Caco-2 (cell line): Measurements from ENCODE around the gene ZFYVE9. TPM values are rescaled to one million over a fixed set of nuclear protein-coding genes. Genes with fewer than 3 reads are reported as not detected.

ENCODE experiments used
- BruUV-seq: library from RNA; stranded (reverse); fragments of 400-500 nt; replicated peaks from 2 replicates; lab custom pipeline; 2021; lab: Mats Ljungman, UMichigan
- CTCF ChIA-PET: fragments of 300-600 bp; sonication (Branson Sonifier 250); formaldehyde crosslinking; loops from one replicate; lab custom pipeline; 2022; ENCODE audit warnings: antibody characterized with exemption; lab: Charles Lee
- POLR2A ChIA-PET: fragments of 300-600 bp; sonication (Branson Sonifier 250); formaldehyde crosslinking; loops from one replicate; lab custom pipeline; 2022; ENCODE audit warnings: antibody characterized with exemption; lab: Charles Lee
- DNase-seq, 2 experiments: peaks; one replicate each; pipeline versions ENCODE4 v3.0.0 to v3.0.0-alpha.2; 2020 to 2022
- H3K27me3 ChIP-seq: replicated peaks from 2 replicates; pipeline ENCODE4 v1.6.0; 2011; ENCODE audit warnings: low read length; ENCODE audit not compliant: control insufficient read depth, insufficient read depth
- H3K36me3 ChIP-seq: 2 replicates; pipeline ENCODE4 v1.5.1; 2011; ENCODE audit warnings: low read length; ENCODE audit not compliant: control insufficient read depth, insufficient read depth
- H3K4me1 ChIP-seq: fragments of 250-450 bp; sonication (Bioruptor Pico); 2 replicates; pipeline ENCODE4 v1.5.1; 2020; ENCODE audit warnings: mild to moderate bottlenecking
- H3K4me3 ChIP-seq: 2 replicates; pipeline ENCODE4 v1.5.1; 2011; ENCODE audit warnings: low read depth, mild to moderate bottlenecking, control low read depth, low read length
- H3K9me3 ChIP-seq: fragments of 250-450 bp; sonication (Bioruptor Pico); 2 replicates; pipeline ENCODE4 v1.5.1; 2020; ENCODE audit warnings: mild to moderate bottlenecking, moderate library complexity
- H3K27ac Mint-ChIP-seq: one replicate; pipeline ENCODE4 v1.8.0; 2022; ENCODE audit warnings: mixed read lengths; ENCODE audit not compliant: unreplicated experiment
- H3K27me3 Mint-ChIP-seq: one replicate; pipeline ENCODE4 v1.8.0; 2022; ENCODE audit warnings: mixed read lengths; ENCODE audit not compliant: insufficient read depth, unreplicated experiment
- H3K36me3 Mint-ChIP-seq: one replicate; pipeline ENCODE4 v1.8.0; 2022; ENCODE audit warnings: mild to moderate bottlenecking, mixed read lengths; ENCODE audit not compliant: insufficient read depth, unreplicated experiment
- H3K4me1 Mint-ChIP-seq: one replicate; pipeline ENCODE4 v1.8.0; 2022; ENCODE audit warnings: low read depth, mixed read lengths; ENCODE audit not compliant: unreplicated experiment
- H3K4me3 Mint-ChIP-seq: one replicate; pipeline ENCODE4 v1.8.0; 2022; ENCODE audit warnings: mild to moderate bottlenecking, moderate library complexity, mixed read lengths; ENCODE audit not compliant: unreplicated experiment
- H3K9me3 Mint-ChIP-seq: one replicate; pipeline ENCODE4 v1.8.0; 2022; ENCODE audit warnings: mixed read lengths; ENCODE audit not compliant: unreplicated experiment
- intact Hi-C: fragments of 100-400 bp; cut with micrococcal nuclease; formaldehyde crosslinking; loops from one replicate; pipeline ENCODE4 v1.10.0; 2022; ENCODE audit not compliant: unreplicated experiment
- total RNA-seq: library from RNA; stranded (reverse); gene quantifications from 2 replicates; pipeline ENCODE4 v1.2.3, GENCODE V29; 2022
- TF ChIP-seq, protein P1 (sequence below), 2 experiments: fragments of 200-600 bp in 1 of 2; IDR thresholded peaks; 1 replicate in 1 of 2; 2 replicates in 1 of 2; pipeline versions ENCODE4 v1.5.1 to v1.8.0; 2011 to 2022; ENCODE audit warnings: antibody characterized with exemption in 1 of 2, control low read depth in 1 of 2, inconsistent platforms in 1 of 2, low read depth in 1 of 2, low read length in 1 of 2, mild to moderate bottlenecking in 1 of 2, moderate library complexity in 1 of 2; ENCODE audit not compliant: insufficient read depth in 1 of 2, severe bottlenecking in 1 of 2, unreplicated experiment in 1 of 2

Gene ZFYVE9
- total RNA-seq, 1 experiment from 2014 or later: 18.4 TPM

DNA sequence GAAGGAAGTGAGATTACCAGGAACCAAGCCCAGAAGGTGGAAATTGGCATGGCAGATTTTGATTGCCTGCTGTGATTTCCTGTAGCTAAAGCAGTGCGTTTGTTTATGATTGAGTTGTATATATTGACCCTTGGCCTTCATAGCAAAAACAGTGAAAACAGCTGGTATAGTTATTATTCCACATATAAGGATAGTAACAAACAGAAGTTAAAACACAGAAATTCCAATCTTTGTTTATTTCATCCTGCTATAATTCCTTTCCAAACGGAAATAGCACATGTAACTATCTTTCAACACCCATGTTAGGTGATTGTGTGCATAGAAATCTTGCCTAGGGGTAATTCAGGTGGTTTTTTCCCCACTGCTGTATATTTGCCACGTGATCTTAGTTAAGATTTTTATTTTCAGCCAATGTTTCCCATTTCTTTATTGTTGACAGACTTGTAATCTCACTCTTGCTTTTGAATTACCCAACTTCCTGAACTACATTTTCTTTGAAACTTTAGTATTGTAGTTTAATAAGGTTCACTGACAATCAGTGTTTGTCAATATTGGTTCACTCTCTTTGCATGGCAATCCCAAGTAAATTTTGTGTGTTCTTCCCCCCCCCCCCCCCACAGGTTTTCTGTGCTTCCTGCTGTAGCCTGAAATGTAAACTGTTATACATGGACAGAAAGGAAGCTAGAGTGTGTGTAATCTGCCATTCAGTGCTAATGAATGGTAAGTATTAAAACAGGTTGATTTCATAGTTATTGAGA lies 121.4 kb downstream of the ZFYVE9 start:
- peaks cover 6% of the 10 kb centered on the region for H3K4me1 Mint-ChIP-seq
- no peaks in the 10 kb centered on the region for H3K27me3 ChIP-seq
- no peaks in the 10 kb centered on the region for H3K4me1 ChIP-seq
- H3K27ac Mint-ChIP-seq: no peak overlapping the region
- ChIA-PET CTCF (no interaction called here), POLR2A (no interaction called here)
- H3K4me3 ChIP-seq: no peak overlapping the region
- BruUV-seq: no TSS peak
- no peaks in the 10 kb centered on the region for H3K36me3 ChIP-seq
- TF ChIP-seq, protein P1, sequence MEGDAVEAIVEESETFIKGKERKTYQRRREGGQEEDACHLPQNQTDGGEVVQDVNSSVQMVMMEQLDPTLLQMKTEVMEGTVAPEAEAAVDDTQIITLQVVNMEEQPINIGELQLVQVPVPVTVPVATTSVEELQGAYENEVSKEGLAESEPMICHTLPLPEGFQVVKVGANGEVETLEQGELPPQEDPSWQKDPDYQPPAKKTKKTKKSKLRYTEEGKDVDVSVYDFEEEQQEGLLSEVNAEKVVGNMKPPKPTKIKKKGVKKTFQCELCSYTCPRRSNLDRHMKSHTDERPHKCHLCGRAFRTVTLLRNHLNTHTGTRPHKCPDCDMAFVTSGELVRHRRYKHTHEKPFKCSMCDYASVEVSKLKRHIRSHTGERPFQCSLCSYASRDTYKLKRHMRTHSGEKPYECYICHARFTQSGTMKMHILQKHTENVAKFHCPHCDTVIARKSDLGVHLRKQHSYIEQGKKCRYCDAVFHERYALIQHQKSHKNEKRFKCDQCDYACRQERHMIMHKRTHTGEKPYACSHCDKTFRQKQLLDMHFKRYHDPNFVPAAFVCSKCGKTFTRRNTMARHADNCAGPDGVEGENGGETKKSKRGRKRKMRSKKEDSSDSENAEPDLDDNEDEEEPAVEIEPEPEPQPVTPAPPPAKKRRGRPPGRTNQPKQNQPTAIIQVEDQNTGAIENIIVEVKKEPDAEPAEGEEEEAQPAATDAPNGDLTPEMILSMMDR (IDR thresholded peaks at IDR 0.05; ENCODE audit: insufficient read depth in 1 of 2, low read depth in 1 of 2, low read length in 1 of 2, severe bottlenecking in 1 of 2, unreplicated experiment in 1 of 2): no peak
- H3K36me3 Mint-ChIP-seq: peaks cover 6% of the 10 kb centered on the region
- no peaks in the 10 kb centered on the region for H3K9me3 Mint-ChIP-seq
- no peaks in the 10 kb centered on the region for H3K27me3 Mint-ChIP-seq
- no peak for DNase-seq
- intact Hi-C loops: no loop called here
- no peaks in the 10 kb centered on the region for H3K9me3 ChIP-seq
- H3K4me3 Mint-ChIP-seq: no peak overlapping the region

DNA sequence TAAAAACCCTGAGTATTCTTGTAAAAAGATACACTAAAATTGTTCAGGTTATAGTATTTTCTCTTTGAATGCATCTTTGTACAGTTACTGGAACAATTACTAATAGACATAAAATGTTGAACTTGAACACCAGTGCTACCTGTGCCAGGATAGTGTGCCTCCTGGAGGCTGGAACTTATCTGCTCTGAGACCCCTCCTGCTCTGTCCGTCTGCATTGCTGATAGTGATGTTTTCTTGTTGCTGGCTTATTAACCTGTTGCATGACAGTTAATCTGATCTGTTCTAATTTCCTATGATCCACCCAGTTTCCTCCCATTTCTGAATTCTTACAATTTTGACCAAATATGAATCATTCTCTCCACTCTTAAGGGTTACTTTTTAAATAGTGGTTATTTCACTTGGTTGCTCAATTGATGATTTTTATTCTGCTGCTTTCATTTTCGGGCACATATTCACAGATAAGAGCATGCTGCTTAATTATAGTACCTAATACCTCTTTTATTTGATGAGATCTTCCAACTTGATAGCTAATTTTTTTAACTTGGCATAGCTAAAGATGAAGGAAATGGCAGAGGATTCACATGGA lies 122.7 kb downstream of the ZFYVE9 start:
- no peaks in the 10 kb centered on the region for H3K4me1 ChIP-seq
- no peaks in the 10 kb centered on the region for H3K36me3 ChIP-seq
- Mint-ChIP-seq H3K27ac (no peak overlapping the region), H3K4me1 (peaks cover 6% of the 10 kb centered on the region), H3K27me3 (no peaks in the 10 kb centered on the region), H3K4me3 (no peak overlapping the region), H3K36me3 (peaks cover 13% of the 10 kb centered on the region), H3K9me3 (no peaks in the 10 kb centered on the region)
- POLR2A ChIA-PET: interaction anchor here (0.6 kb wide), 1 partner anchor 191 kb away, joined by 4 read pairs; no protein-coding TSS in a partner anchor
- no peaks in the 10 kb centered on the region for H3K9me3 ChIP-seq
- no TSS peak for BruUV-seq
- H3K27me3 ChIP-seq: no peaks in the 10 kb centered on the region
- no peak for DNase-seq
- CTCF ChIA-PET: no interaction called here
- no peak overlapping the region for H3K4me3 ChIP-seq
- intact Hi-C loops: no loop called here
- TF ChIP-seq, protein P1 (IDR thresholded peaks at IDR 0.05; ENCODE audit: insufficient read depth in 1 of 2, low read depth in 1 of 2, low read length in 1 of 2, severe bottlenecking in 1 of 2, unreplicated experiment in 1 of 2): peak in 1 of 2 experiments; percentile 10

DNA sequence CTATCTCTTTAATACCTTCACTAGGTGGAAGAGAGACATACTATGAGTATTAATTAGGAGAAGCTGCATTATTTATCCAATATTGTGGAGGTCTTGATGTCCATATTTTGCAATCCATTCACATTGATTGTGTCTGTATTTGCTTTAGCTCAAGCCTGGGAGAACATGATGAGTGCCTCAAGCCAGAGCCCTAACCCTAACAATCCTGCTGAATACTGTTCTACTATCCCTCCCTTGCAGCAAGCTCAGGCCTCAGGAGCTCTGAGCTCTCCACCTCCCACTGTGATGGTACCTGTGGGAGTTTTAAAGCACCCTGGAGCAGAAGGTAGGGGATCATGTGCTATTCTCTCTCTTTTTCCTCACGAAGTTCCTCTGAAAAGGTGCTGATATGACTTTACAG lies 124.6 kb downstream of the ZFYVE9 start:
- H3K4me3 ChIP-seq: no peak overlapping the region
- no peaks in the 10 kb centered on the region for H3K4me1 ChIP-seq
- BruUV-seq: no TSS peak
- Mint-ChIP-seq H3K36me3 (peaks cover 13% of the 10 kb centered on the region), H3K27ac (no peak overlapping the region), H3K4me3 (no peak overlapping the region), H3K4me1 (peaks cover 6% of the 10 kb centered on the region), H3K27me3 (no peaks in the 10 kb centered on the region), H3K9me3 (no peaks in the 10 kb centered on the region)
- intact Hi-C loops: no loop called here
- no peaks in the 10 kb centered on the region for H3K9me3 ChIP-seq
- no peak for DNase-seq
- ChIA-PET POLR2A (no interaction called here), CTCF (no interaction called here)
- H3K36me3 ChIP-seq: no peaks in the 10 kb centered on the region
- TF ChIP-seq, protein P1 (IDR thresholded peaks at IDR 0.05; ENCODE audit: insufficient read depth in 1 of 2, low read depth in 1 of 2, low read length in 1 of 2, severe bottlenecking in 1 of 2, unreplicated experiment in 1 of 2): no peak
- H3K27me3 ChIP-seq: no peaks in the 10 kb centered on the region
